IPS-NIHi7 (cell line): ENCODE measurements around the gene IFI27.
A peak's percentile ranks its signal among the peaks of the same experiment; 100 is the strongest.

ENCODE experiments used
- DNase-seq: peaks from one replicate; pipeline ENCODE4 v3.0.0; 2012; ENCODE audit warnings: mixed read lengths; ENCODE audit errors: extremely low spot score

Gene IFI27

GRCh38 chr14:94125659-94126418 lies 15.3 kb downstream of the IFI27 start:
- no peak for DNase-seq

DNA sequence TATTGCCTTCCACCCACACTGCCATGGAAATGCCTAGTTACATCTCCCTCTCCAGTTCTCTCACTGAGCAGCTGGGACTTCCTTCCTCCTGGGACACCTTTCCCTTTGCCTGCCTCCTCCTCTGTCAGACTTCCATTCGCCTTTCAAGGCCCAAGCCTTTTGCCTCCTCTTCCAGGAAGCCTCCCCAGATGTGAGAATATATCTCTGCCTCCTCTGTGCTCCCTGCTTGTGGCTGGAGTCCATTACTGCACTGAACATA lies 15.8 kb downstream of the IFI27 start:
- DNase-seq: no peak

DNA sequence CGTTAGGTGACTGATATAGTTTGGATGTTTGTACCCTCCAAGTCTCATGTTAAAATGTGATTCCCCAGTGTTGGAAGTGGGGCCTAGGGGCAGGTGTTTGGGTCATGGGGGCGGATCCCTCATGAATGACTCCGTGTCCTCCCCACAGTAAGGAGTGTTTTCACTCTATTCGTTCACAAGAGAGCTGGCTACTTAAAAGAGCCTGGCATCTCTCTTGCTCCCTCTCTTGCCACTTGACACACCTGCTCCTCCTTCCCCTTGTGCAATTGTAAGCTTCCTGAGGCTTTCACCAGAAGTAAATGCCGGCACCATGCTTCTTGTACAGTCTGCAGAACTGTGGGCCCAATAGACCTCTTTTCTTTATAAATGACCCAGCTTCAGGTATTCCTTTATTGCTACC lies 16.3 kb downstream of the IFI27 start:
- no peak for DNase-seq

GRCh38 chr14:94127330-94127729 lies 16.8 kb downstream of the IFI27 start:
- DNase-seq: no peak

GRCh38 chr14:94128216-94128839 lies 17.8 kb downstream of the IFI27 start:
- DNase-seq: no peak

DNA sequence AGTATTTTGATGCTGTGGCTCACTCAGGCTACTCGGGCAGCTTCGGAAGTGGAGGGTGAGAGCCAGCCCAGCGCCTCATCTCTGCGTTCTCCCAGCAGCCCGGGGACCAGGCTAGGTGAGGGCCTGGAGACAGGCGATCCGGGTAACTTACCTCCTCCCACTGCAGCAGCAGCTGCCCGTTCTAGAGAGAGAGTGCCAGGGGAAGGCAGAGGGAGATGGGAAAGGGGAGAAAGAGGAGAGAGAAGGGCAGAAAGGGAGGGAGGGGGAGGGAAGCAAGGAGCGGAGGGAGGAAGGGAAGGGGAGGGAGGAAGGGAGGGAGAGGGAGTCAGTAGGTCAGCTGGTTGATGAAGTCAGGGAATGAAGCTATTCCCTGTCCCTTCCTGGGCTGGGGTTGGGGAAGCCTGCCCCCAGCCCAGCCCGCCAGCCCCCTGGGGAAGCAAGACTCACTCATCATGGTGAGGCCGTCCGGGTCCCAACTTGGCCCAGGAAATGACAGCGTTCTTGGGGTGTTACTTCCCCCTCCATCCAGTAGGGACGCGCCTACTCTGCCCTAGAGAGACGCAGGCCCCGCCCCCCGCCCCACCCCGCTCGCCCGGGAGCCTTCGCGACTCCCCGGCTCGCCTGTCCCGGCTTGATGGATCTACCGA lies 18.7 kb downstream of the IFI27 start, which contains the start of gene IFI27L2:
IFI27L2 (minus strand) TSS at position 494 of the 647 bp plus-strand sequence; CDS start at position 454, 40 bp downstream.
- DNase-seq: peak; percentile 87

GRCh38 chr14:94129758-94130414 lies 19.4 kb downstream of the IFI27 start:
- DNase-seq: no peak

DNA sequence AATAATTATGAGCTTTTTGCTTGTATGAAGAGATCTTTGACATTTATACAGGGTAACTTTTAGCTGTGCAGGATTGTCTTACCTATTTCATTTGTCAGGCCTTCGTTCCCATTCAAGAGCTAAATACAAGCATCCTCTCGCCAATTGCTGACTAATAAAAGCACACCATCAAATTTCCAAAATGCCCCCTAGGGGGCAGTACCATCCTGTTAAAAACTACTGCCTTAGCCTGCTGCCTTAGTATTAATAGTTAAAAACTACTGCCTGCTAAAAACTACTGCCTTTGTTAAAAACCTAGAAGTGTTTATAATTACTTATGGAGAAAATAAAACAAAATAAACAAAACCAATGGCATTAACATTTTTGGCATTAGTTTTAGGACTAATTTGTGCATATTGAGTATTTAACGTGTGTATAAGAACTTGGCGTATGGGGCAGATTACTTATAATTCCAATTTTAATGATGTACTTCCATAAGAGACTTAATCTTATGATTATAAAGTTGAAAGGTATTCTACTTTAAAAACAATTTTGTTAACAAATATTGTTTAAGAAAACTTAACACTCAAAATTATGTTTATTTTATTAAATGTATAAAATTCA lies 21.9 kb downstream of the IFI27 start:
- peak; percentile 54 for DNase-seq

DNA sequence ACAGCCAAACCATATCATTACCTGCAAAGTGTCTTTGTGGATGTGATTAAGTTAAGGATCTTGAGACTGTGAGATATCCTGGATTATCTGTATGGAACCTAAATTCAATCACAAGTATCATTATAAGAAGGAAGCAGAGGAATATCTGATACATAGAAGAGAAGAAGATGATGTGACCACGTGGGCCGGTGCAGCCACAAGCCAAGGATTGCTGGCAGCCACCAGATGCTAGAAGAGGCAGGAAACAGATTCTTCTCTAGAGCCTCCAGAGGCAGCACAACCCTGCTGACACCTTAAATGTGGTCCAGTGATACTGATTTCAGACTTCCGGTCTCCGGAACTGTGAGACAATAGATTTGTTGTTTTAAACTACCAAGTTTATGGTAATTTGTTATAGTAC lies 24.9 kb downstream of the IFI27 start:
- DNase-seq: no peak

- DNase-seq: peak; percentile 83
Observed at GRCh38 chr14:94136575-94137331, 26.2 kb downstream of the IFI27 start.

DNA sequence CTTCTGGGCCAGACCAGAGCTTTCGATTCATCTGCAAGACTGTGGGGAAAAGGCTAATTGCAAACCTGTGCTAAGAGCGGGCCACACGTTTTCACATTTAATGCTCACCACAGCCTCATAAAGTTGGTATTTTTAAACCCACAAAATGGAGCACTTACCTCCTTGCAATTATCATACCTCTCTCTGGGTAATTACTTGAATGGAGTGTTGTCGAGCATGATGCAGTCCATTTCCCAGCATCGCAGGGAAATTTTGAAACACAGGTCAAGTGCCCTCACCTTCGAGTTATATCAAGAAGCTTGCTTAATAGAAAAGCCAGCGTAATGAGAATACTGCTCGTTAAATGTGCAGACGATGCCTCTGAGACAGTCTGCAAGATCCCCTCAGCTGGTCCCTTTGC lies 27.7 kb downstream of the IFI27 start:
- no peak for DNase-seq

DNA sequence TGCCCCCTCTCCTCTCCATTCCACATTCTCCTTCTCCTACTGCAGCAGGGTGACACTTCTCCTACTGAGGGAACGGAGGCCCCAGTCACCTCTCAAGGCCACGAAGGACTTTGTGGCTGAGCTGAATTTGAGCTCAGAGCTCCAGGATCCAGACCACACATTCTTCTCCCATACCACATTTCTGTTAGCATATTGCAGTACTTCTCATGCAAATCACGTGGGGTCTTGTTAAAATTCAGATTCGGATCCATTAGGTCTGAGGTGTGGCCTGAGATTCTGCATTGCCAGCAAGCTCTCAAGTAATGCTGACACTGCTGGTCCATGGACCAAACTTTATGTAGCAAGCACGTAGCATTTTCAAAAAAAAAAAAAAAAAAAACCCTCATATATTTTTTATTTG lies 28.5 kb downstream of the IFI27 start:
- no peak for DNase-seq

- no peak for DNase-seq
Observed at GRCh38 chr14:94139421-94139820, 28.9 kb downstream of the IFI27 start.

DNA sequence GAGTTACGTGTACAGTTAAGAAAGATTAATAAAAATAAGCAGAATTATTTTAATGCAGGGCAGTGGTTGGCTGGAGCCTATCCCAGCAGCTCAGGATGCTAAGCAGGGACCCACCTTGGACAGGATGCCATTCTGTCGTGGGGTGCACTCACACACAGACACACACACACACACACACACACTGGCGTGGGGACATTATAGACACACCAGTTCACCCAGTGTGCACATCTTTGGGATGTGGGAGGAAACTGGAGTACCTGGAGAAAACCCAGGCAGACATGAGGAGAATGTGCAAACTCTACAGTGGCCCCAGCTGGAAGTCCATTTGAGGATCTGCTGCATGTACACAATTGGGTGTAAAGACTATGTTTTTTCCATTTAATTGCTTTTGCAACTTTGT lies 31.7 kb downstream of the IFI27 start:
- no peak for DNase-seq

GRCh38 chr14:94142836-94143235 lies 32.3 kb downstream of the IFI27 start:
- no peak for DNase-seq

DNA sequence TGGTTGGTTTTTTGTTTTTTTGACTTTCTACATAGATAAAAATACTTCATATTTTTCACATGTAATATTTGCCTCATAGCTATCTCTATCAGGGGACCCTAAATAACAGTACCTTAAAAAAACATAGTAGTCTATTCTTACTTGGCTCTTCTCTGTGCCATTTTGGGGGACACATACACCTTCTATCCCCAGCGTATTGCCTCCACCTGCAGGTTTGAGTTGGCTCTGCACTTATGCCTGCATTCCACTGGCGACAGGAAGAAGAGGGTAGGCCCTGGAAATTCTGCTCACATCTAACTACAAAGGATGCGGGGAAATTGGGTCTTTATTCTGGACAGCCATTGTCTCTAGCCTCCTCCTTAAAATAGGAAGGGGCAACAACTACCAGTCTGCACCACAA lies 32.7 kb downstream of the IFI27 start:
- DNase-seq: peak; percentile 61

GRCh38 chr14:94143711-94144110 lies 33.2 kb downstream of the IFI27 start:
- no peak for DNase-seq

GRCh38 chr14:94144765-94145164 lies 34.2 kb downstream of the IFI27 start:
- DNase-seq: peak; percentile 52

DNA sequence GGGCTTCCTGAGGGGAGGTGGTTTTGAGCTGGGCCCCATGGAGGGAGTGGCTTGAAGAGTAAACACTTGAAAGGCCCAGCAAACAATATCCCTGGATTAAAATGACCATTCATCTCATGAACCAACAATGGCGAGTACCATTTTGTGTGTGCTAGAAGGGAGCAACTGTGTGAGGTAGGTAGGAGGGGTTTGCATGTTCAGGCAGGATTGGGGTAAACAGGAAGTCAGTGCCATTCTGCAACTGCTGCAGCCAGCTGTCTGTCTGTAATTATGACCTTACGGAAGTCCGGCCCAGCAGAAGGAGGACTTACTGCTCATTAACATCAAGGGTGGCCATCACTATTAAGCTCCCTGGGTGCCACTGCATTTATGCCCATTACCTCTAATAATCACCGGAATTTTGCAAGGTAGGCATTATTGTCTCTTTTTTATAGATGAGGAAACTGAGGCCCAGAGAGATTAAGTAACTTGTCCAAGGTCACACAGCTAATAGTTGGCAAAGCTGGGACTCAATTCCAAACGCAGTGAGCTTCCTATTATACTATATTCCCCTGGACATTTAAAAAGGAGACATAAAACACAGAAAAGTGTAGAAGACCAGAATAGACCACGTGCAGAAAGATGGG lies 35.5 kb downstream of the IFI27 start:
- no peak for DNase-seq

DNA sequence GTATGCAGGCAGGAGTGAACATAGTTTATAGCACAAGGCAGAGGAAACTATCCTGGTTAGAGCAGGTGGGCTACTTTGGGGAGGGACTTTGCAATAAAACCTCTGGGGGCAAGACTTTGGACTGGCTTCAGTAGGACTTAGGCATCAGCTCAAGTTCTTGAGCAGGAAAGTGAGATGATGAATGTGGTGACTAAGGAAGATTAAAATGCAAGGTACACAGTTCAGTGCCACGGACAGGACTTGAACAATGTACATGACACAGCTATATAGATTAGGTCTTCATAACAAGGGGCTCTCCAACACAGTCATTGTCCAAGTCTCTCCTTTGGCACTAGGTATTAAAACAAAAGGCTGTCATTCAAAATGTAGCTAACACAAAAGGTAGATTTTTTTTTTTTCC lies 42.1 kb downstream of the IFI27 start:
- no peak for DNase-seq

DNA sequence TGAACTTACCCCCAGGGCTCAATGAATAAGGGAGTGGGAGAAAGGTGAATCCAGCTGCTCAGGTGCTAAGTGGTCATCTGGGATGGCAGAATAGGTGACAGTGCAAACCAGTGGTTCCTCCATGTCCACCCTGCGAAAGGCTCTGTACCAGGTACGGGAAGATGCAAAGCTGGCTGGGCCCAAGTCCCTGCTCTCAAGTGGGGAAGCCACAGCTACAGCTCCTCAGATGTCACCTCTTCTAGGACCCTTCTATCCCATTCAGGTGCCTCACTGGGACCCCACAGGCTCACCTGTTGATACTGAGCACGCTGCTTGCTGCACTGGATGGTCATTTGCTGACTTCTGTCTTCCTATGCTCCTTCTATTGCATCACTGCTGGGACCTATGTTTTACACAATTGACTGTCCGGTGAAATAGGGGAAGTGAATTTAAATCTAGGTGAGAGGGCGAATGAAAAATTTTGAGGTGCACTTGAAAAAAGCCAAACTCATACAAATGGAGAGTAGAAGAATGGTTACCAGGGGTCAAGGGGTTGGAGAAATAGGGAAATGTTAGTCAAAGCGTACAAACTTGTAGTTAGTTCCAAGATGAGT lies 43.3 kb downstream of the IFI27 start:
- DNase-seq: no peak
